ENCODE measurements around the gene NFASC. TPM values are rescaled to one million over a fixed set of nuclear protein-coding genes. Genes with fewer than 3 reads are reported as not detected.

The NFASC gene
- total and polyA plus RNA-seq, 4 donors: 51.4 to 173 (median 113) TPM

GRCh38 chr1:205056188-205056611, 185.5 kb downstream of the NFASC start:
- H3K4me3 ChIP-seq (ENCODE audit: low read depth, low read length): no peak overlapping the region
- 67% methylated on average over 7 of the region's 13 CpGs for whole genome bisulfite sequencing (ENCODE audit: insufficient coverage)
- peak in 1 of 6 donors; percentile 19 for DNase-seq (ENCODE audit: low read depth in 4 of 6, low spot score in 6 of 6)
- H3K4me1 ChIP-seq (ENCODE audit: control insufficient read depth, insufficient read depth, low read length): peaks cover 22% of the 10 kb centered on the region
- H3K9me3 ChIP-seq (ENCODE audit: control insufficient read depth, insufficient read depth, low read length): no peaks in the 10 kb centered on the region
- H3K36me3 ChIP-seq (ENCODE audit: control insufficient read depth, insufficient read depth, low read length): peaks cover 49% of the 10 kb centered on the region
- H3K27me3 ChIP-seq (ENCODE audit: control insufficient read depth, insufficient read depth, low read length): no peaks in the 10 kb centered on the region
- H3K27ac ChIP-seq (ENCODE audit: low read depth, low read length): no peak overlapping the region

GRCh38 chr1:205056956-205057568, 186.4 kb downstream of the NFASC start:
- peaks cover 26% of the 10 kb centered on the region for H3K4me1 ChIP-seq (ENCODE audit: control insufficient read depth, insufficient read depth, low read length)
- no peak overlapping the region for H3K4me3 ChIP-seq (ENCODE audit: low read depth, low read length)
- WGBS (ENCODE audit: insufficient coverage): 87% methylated on average over 5 of the region's 6 CpGs
- no peaks in the 10 kb centered on the region for H3K9me3 ChIP-seq (ENCODE audit: control insufficient read depth, insufficient read depth, low read length)
- H3K27me3 ChIP-seq (ENCODE audit: control insufficient read depth, insufficient read depth, low read length): no peaks in the 10 kb centered on the region
- peaks cover 57% of the 10 kb centered on the region for H3K36me3 ChIP-seq (ENCODE audit: control insufficient read depth, insufficient read depth, low read length)
- DNase-seq (ENCODE audit: low read depth in 4 of 6, low spot score in 6 of 6): no peak
- H3K27ac ChIP-seq (ENCODE audit: low read depth, low read length): no peak overlapping the region

DNA sequence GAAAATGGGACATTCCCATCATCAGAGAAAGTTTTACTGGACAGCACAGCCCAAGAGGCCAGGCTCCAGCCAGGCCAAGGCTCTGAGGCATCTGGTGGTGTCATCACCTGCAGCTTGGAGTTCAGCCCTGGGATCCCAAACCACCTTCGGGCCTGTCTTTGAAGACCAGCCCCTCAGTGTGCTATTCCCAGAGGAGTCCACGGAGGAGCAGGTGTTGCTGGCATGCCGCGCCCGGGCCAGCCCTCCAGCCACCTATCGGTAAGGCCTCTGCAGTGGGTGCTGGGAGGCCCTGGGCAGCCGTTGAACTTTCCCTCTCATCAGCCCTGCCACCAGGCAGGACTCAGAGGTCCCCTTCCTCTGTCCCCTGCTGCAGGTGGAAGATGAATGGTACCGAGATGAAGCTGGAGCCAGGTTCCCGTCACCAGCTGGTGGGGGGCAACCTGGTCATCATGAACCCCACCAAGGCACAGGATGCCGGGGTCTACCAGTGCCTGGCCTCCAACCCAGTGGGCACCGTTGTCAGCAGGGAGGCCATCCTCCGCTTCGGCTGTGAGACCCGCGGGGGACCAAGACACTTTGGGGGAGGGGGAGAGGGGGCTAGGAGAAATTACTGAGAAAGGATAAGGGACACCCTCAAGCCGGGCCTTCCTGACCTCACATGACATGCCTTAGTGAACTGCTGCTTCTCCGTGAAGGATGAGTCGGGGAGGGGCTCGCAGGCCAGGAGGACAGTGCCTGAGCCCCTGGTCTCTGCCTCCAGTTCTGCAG, 187.3 kb downstream of the NFASC start:
- no peak for DNase-seq (ENCODE audit: low read depth in 4 of 6, low spot score in 6 of 6)
- Histone ChIP-seq H3K27me3 (ENCODE audit: control insufficient read depth, insufficient read depth, low read length) (no peaks in the 10 kb centered on the region), H3K4me3 (ENCODE audit: low read depth, low read length) (no peak overlapping the region), H3K9me3 (ENCODE audit: control insufficient read depth, insufficient read depth, low read length) (no peaks in the 10 kb centered on the region), H3K36me3 (ENCODE audit: control insufficient read depth, insufficient read depth, low read length) (peaks cover 56% of the 10 kb centered on the region), H3K27ac (ENCODE audit: low read depth, low read length) (no peak overlapping the region), H3K4me1 (ENCODE audit: control insufficient read depth, insufficient read depth, low read length) (peaks cover 21% of the 10 kb centered on the region)
- WGBS (ENCODE audit: insufficient coverage): 85% methylated on average over 14 of the region's 19 CpGs

- H3K4me1 ChIP-seq (ENCODE audit: control insufficient read depth, insufficient read depth, low read length): peaks cover 21% of the 10 kb centered on the region
- no peaks in the 10 kb centered on the region for H3K9me3 ChIP-seq (ENCODE audit: control insufficient read depth, insufficient read depth, low read length)
- H3K27ac ChIP-seq (ENCODE audit: low read depth, low read length): no peak overlapping the region
- no peak for DNase-seq (ENCODE audit: low read depth in 4 of 6, low spot score in 6 of 6)
- no peak overlapping the region for H3K4me3 ChIP-seq (ENCODE audit: low read depth, low read length)
- 93% methylated on average over 12 of the region's 12 CpGs for WGBS (ENCODE audit: insufficient coverage)
- H3K27me3 ChIP-seq (ENCODE audit: control insufficient read depth, insufficient read depth, low read length): no peaks in the 10 kb centered on the region
- peaks cover 56% of the 10 kb centered on the region for H3K36me3 ChIP-seq (ENCODE audit: control insufficient read depth, insufficient read depth, low read length)
These were observed 188.2 kb downstream of the NFASC start for GRCh38 chr1:205058853-205059252.

GRCh38 chr1:205059660-205060059, 189.0 kb downstream of the NFASC start:
- no peak overlapping the region for H3K27ac ChIP-seq (ENCODE audit: low read depth, low read length)
- H3K4me1 ChIP-seq (ENCODE audit: control insufficient read depth, insufficient read depth, low read length): peaks cover 21% of the 10 kb centered on the region
- peaks cover 55% of the 10 kb centered on the region for H3K36me3 ChIP-seq (ENCODE audit: control insufficient read depth, insufficient read depth, low read length)
- no peak for DNase-seq (ENCODE audit: low read depth in 4 of 6, low spot score in 6 of 6)
- no peaks in the 10 kb centered on the region for H3K9me3 ChIP-seq (ENCODE audit: control insufficient read depth, insufficient read depth, low read length)
- no peaks in the 10 kb centered on the region for H3K27me3 ChIP-seq (ENCODE audit: control insufficient read depth, insufficient read depth, low read length)
- 93% methylated on average over 5 of the region's 6 CpGs for WGBS (ENCODE audit: insufficient coverage)
- H3K4me3 ChIP-seq (ENCODE audit: low read depth, low read length): no peak overlapping the region

GRCh38 chr1:205060746-205061145, 190.1 kb downstream of the NFASC start:
- H3K4me3 ChIP-seq (ENCODE audit: low read depth, low read length): no peak overlapping the region
- H3K27me3 ChIP-seq (ENCODE audit: control insufficient read depth, insufficient read depth, low read length): no peaks in the 10 kb centered on the region
- WGBS (ENCODE audit: insufficient coverage): 69% methylated on average over 7 of the region's 10 CpGs
- DNase-seq (ENCODE audit: low read depth in 4 of 6, low spot score in 6 of 6): no peak
- H3K9me3 ChIP-seq (ENCODE audit: control insufficient read depth, insufficient read depth, low read length): no peaks in the 10 kb centered on the region
- no peak overlapping the region for H3K27ac ChIP-seq (ENCODE audit: low read depth, low read length)
- peaks cover 66% of the 10 kb centered on the region for H3K36me3 ChIP-seq (ENCODE audit: control insufficient read depth, insufficient read depth, low read length)
- H3K4me1 ChIP-seq (ENCODE audit: control insufficient read depth, insufficient read depth, low read length): peaks cover 21% of the 10 kb centered on the region

DNA sequence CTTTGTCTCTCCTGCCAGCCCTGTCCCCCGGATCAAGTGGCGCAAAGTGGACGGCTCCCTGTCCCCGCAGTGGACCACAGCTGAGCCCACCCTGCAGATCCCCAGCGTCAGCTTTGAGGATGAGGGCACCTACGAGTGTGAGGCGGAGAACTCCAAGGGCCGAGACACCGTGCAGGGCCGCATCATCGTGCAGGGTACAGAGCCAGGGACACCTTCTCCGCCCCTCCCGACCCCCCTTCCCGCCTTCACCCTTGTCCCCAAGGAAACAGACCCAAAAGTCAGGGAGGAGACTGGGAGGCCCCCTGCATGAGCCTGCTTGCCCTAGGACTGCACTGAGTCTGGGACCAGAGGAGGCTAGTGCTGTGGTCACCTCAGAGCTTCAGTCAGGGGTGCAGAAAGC, 190.6 kb downstream of the NFASC start:
- H3K4me1 ChIP-seq (ENCODE audit: control insufficient read depth, insufficient read depth, low read length): peaks cover 21% of the 10 kb centered on the region
- peaks cover 70% of the 10 kb centered on the region for H3K36me3 ChIP-seq (ENCODE audit: control insufficient read depth, insufficient read depth, low read length)
- H3K27ac ChIP-seq (ENCODE audit: low read depth, low read length): no peak overlapping the region
- H3K9me3 ChIP-seq (ENCODE audit: control insufficient read depth, insufficient read depth, low read length): no peaks in the 10 kb centered on the region
- H3K4me3 ChIP-seq (ENCODE audit: low read depth, low read length): no peak overlapping the region
- no peak for DNase-seq (ENCODE audit: low read depth in 4 of 6, low spot score in 6 of 6)
- 62% methylated on average over 11 of the region's 14 CpGs for WGBS (ENCODE audit: insufficient coverage)
- H3K27me3 ChIP-seq (ENCODE audit: control insufficient read depth, insufficient read depth, low read length): no peaks in the 10 kb centered on the region

DNA sequence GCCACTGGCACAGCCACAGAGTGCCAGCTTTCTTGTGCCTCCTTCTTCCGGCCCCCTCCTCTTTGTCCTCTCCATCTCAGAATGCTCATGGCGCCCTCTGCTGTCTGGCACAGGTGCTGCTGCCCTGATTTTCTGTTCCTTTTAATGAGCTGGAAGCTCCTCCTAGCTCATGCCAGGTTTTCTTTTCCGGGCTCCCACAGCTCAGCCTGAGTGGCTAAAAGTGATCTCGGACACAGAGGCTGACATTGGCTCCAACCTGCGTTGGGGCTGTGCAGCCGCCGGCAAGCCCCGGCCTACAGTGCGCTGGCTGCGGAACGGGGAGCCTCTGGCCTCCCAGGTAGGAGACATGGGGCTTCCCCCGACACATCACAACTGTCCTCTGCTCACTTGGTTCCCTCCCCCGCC, 191.0 kb downstream of the NFASC start:
- H3K4me1 ChIP-seq (ENCODE audit: control insufficient read depth, insufficient read depth, low read length): peaks cover 18% of the 10 kb centered on the region
- no peak overlapping the region for H3K27ac ChIP-seq (ENCODE audit: low read depth, low read length)
- H3K27me3 ChIP-seq (ENCODE audit: control insufficient read depth, insufficient read depth, low read length): no peaks in the 10 kb centered on the region
- 17% methylated on average over 7 of the region's 13 CpGs for WGBS (ENCODE audit: insufficient coverage)
- peak; percentile 61 to 97 (median 86) for DNase-seq (ENCODE audit: low read depth in 4 of 6, low spot score in 6 of 6)
- H3K4me3 ChIP-seq (ENCODE audit: low read depth, low read length): no peak overlapping the region
- H3K36me3 ChIP-seq (ENCODE audit: control insufficient read depth, insufficient read depth, low read length): peaks cover 69% of the 10 kb centered on the region
- no peaks in the 10 kb centered on the region for H3K9me3 ChIP-seq (ENCODE audit: control insufficient read depth, insufficient read depth, low read length)

DNA sequence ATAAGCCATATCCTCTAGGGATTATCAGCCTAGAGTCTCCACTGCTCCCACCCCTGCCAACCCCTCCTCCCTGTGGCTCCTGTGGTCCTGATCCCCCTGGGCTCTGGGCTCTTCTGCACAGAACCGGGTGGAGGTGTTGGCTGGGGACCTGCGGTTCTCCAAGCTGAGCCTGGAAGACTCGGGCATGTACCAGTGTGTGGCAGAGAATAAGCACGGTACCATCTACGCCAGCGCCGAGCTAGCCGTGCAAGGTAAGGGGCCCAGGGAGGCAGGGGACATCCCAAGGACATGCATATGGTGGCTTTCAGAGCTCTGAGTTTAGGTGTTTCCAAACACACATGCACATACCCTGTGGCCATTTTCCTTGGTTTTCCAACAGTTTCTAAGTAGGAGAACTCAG, 191.7 kb downstream of the NFASC start:
- Histone ChIP-seq H3K4me1 (ENCODE audit: control insufficient read depth, insufficient read depth, low read length) (peaks cover 17% of the 10 kb centered on the region), H3K36me3 (ENCODE audit: control insufficient read depth, insufficient read depth, low read length) (peaks cover 73% of the 10 kb centered on the region), H3K27ac (ENCODE audit: low read depth, low read length) (no peak overlapping the region), H3K4me3 (ENCODE audit: low read depth, low read length) (no peak overlapping the region), H3K9me3 (ENCODE audit: control insufficient read depth, insufficient read depth, low read length) (no peaks in the 10 kb centered on the region), H3K27me3 (ENCODE audit: control insufficient read depth, insufficient read depth, low read length) (no peaks in the 10 kb centered on the region)
- WGBS (ENCODE audit: insufficient coverage): 92% methylated on average over 8 of the region's 8 CpGs
- DNase-seq (ENCODE audit: low read depth in 4 of 6, low spot score in 6 of 6): no peak

DNA sequence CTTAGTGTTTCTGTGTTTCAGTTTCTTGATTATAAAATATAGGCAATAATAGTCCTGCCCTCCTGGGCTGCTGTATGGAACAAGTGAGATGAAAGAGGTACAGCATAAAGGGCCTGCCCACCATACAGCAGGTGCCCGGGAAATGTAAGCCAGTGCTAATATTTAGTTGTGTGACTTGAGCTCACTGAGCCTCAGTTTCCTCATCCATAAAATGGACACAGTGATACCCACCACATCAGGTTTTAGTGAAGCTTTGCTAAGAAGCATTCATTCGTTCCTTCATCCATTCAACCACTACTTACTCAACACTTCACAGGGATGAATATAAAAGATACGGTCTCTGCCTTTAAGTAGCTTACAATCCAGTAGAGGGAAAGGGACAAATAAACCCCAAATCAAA, 192.2 kb downstream of the NFASC start:
- H3K27me3 ChIP-seq (ENCODE audit: control insufficient read depth, insufficient read depth, low read length): no peaks in the 10 kb centered on the region
- no peak overlapping the region for H3K4me3 ChIP-seq (ENCODE audit: low read depth, low read length)
- H3K27ac ChIP-seq (ENCODE audit: low read depth, low read length): no peak overlapping the region
- WGBS (ENCODE audit: insufficient coverage): no CpG with 5 or more reads among the region's 3 CpGs
- peaks cover 17% of the 10 kb centered on the region for H3K4me1 ChIP-seq (ENCODE audit: control insufficient read depth, insufficient read depth, low read length)
- DNase-seq (ENCODE audit: low read depth in 4 of 6, low spot score in 6 of 6): no peak
- no peaks in the 10 kb centered on the region for H3K9me3 ChIP-seq (ENCODE audit: control insufficient read depth, insufficient read depth, low read length)
- peaks cover 72% of the 10 kb centered on the region for H3K36me3 ChIP-seq (ENCODE audit: control insufficient read depth, insufficient read depth, low read length)

Measured in spinal cord (tissue), 10 donors.